ENCODE measurements around the gene GPR157. TPM values are rescaled to one million over a fixed set of nuclear protein-coding genes. Genes with fewer than 3 reads are reported as not detected.

GPR157 gene
- total RNA-seq, 4 donors from 2014 or later, result 3.5 to 13.4 (median 4.0) TPM

- TF ChIP-seq CTCF (IDR thresholded peaks at IDR 0.05; ENCODE audit: low read depth), result no peak
Observed at GRCh38 chr1:9078752-9079500, 50.0 kb downstream of the GPR157 start.

GRCh38 chr1:9078015-9078751, 50.7 kb downstream of the GPR157 start:
- no peak for TF ChIP-seq CTCF (IDR thresholded peaks at IDR 0.05; ENCODE audit: low read depth)

- TF ChIP-seq CTCF (IDR thresholded peaks at IDR 0.05; ENCODE audit: low read depth), result no peak
Observed at GRCh38 chr1:9075022-9075421, 53.9 kb downstream of the GPR157 start.

GRCh38 chr1:9073143-9073542, 55.8 kb downstream of the GPR157 start:
- no peak for TF ChIP-seq CTCF (IDR thresholded peaks at IDR 0.05; ENCODE audit: low read depth)

GRCh38 chr1:9071554-9072235, 57.2 kb downstream of the GPR157 start:
- TF ChIP-seq CTCF (IDR thresholded peaks at IDR 0.05; ENCODE audit: low read depth), result no peak

- TF ChIP-seq CTCF (IDR thresholded peaks at IDR 0.05; ENCODE audit: low read depth), result no peak
Observed at GRCh38 chr1:9070486-9070885, 58.4 kb downstream of the GPR157 start.
